GM10266 (cell line): ENCODE measurements around the gene CDC42SE2.

Source experiments
- DNase-seq: peaks from one replicate; pipeline ENCODE4 v3.0.0; 2012; ENCODE audit errors: extremely low spot score
- TF ChIP-seq, protein P1 (sequence below): IDR thresholded peaks from 2 replicates; pipeline ENCODE4 v1.5.1; 2012; ENCODE audit warnings: mild to moderate bottlenecking, low read depth; ENCODE audit not compliant: control insufficient read depth, insufficient read depth; ENCODE audit errors: missing control alignments

Gene CDC42SE2

DNA sequence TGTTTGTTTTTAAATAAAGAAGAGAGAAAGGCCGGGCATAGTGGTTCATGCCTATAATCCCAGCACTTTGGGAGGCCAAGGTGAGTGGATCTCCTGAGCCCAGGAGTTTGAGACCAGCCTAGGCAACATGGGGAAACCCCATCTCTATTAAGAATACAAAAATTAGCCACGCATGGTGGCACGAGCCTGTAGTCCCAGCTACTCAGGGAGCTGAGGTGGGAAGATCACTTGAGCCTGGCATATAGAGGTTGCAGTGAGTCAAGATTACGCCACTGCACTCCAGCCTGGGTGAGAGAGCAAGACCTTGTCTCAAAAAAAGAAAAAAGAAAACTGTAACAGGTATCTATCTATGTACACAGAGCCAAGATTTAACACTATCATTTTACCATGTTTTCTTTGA, 34.2 kb upstream of the CDC42SE2 start:
- TF ChIP-seq, protein P1, sequence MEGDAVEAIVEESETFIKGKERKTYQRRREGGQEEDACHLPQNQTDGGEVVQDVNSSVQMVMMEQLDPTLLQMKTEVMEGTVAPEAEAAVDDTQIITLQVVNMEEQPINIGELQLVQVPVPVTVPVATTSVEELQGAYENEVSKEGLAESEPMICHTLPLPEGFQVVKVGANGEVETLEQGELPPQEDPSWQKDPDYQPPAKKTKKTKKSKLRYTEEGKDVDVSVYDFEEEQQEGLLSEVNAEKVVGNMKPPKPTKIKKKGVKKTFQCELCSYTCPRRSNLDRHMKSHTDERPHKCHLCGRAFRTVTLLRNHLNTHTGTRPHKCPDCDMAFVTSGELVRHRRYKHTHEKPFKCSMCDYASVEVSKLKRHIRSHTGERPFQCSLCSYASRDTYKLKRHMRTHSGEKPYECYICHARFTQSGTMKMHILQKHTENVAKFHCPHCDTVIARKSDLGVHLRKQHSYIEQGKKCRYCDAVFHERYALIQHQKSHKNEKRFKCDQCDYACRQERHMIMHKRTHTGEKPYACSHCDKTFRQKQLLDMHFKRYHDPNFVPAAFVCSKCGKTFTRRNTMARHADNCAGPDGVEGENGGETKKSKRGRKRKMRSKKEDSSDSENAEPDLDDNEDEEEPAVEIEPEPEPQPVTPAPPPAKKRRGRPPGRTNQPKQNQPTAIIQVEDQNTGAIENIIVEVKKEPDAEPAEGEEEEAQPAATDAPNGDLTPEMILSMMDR, result no peak
- DNase-seq, result no peak

DNA sequence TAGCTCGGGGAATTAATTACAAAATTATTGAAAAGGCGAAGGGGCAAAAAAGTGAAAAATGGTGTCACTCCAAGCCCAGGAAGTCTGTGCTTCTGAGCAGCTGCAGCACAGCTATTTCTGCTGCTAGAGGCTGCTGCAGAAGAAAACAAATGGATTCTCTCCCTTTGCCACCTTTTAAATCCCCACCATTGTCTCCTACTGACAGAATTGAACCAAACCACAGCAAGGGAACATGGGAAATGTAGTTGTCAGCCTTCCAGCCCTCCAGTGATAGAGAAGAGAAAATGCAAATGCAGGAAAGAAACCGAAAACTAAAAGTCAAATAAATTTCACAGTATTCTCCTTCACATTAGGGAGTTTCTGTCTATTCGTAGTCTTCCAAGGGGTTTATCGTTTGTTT, 33.4 kb upstream of the CDC42SE2 start:
- DNase-seq, result peak; percentile 26

GRCh38 chr5:131239686-131240085, 24.2 kb upstream of the CDC42SE2 start:
- no peak for DNase-seq
- TF ChIP-seq, protein P1, result no peak

More for the DNA sequence above, 33.4 kb upstream of the CDC42SE2 start:
- TF ChIP-seq, protein P1, result no peak

DNA sequence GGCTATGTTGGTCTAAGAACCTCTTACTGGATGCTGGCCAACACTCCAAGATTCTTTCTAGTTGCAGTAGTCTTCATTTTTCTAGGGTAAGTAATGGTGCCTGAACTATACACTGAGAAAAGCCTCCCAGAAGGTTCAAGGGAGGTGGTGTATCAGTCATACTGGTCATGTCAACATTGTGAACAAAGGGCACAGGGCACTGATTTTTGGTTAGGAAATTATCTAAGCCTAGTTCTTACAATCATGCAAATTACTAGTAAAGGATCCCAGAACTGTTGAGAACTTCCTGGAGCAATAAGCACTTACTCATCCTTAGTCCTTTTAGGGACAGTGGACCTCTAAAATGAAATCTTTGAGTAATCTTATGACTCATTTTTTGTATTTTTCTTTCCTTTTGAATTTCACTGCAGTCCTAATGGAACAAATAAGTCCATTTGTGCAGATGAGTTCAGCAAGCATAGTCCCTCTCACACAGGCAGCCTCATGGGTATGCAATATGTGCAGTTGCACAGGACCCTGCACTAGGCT, 21.1 kb upstream of the CDC42SE2 start:
- TF ChIP-seq, protein P1, result no peak
- no peak for DNase-seq

- DNase-seq, result no peak
- TF ChIP-seq, protein P1, result no peak
These were observed 18.5 kb upstream of the CDC42SE2 start for GRCh38 chr5:131245312-131245711.

DNA sequence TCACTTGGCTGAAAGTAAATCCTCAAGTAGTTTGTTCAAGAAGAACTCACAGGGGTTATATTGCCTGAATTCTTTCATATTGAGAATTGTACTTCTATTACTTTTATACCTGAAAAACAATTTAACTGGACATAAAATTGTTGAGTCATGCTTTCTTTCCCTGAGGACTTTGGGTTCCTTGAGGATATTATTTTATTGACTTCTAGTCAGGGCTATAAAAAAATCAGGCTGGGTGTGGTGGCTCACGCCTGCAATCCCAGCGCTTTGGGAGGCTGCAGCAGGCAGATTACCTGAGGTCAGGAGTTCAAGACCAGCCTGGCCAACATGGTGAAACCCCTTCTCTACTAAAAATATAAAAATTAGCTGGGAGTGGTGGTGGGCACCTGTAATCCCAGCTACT, 17.9 kb upstream of the CDC42SE2 start:
- DNase-seq, result no peak
- TF ChIP-seq, protein P1, result no peak

DNA sequence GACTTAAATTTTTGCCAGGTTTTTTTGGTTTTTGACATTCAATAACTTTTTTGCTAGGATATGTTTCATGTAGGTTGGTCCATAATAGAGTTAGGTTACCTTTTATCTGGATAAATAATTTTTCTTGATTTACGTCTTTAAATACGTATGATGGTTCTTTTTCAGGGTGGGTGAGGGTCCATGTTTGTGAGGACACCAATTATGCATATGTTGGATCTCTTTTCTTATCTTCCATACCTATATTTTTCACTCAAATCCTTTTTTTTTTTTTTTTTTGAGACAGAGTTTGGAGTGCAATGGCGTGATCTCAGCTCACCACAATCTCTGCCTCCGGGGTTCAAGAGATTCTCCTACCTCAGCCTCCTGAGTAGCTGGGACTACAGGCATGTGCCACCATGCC, 17.3 kb upstream of the CDC42SE2 start:
- no peak for DNase-seq
- TF ChIP-seq, protein P1, result no peak
